ENCODE data around the gene TMC5. TPM values are rescaled to one million over a fixed set of nuclear protein-coding genes. Genes with fewer than 3 reads are reported as not detected.
"Not testable (repeated sequence)": the region's sequence is repeated elsewhere in the genome, so short reads cannot be mapped to it uniquely, and the experiment has no call there.

Gene TMC5
- total and polyA plus RNA-seq, 12 donors = 0.20 to 3.7 (median 0.33) TPM; not detected in 8

GRCh38 chr16:19396555-19397011 lies 21.1 kb upstream of the TMC5 start:
- H3K4me1 ChIP-seq (replicated peaks in 1 of 2) = no peaks in the 10 kb centered on the region
- 39 to 46% (median 43%) methylated on average over 9 of the region's 9 CpGs for WGBS, 4 donors
- TF ChIP-seq CTCF (IDR thresholded peaks at IDR 0.05) (no peak), POLR2A (IDR thresholded peaks at IDR 0.05) (no peak)
- no peaks in the 10 kb centered on the region for H3K9me3 ChIP-seq (replicated peaks in 1 of 3)
- no peaks in the 10 kb centered on the region for H3K36me3 ChIP-seq (replicated peaks in 1 of 2)
- no peak overlapping the region for H3K4me3 ChIP-seq
- no peak for DNase-seq
- H3K27me3 ChIP-seq = peaks cover 6% of the 10 kb centered on the region
- intact Hi-C loops (cut with DNase I) = no loop called here
- H3K27ac ChIP-seq = no peak overlapping the region

- DNase-seq; H3K9me3 ChIP-seq (replicated peaks in 1 of 3): not testable (repeated sequence)
- 72 to 76% (median 75%) methylated on average over 2 of the region's 2 CpGs for WGBS, 4 donors
Observed at GRCh38 chr16:19397373-19397772, 20.3 kb upstream of the TMC5 start.

GRCh38 chr16:19400711-19401110 lies 17.0 kb upstream of the TMC5 start:
- Histone ChIP-seq H3K4me1 (replicated peaks in 1 of 2) (no peaks in the 10 kb centered on the region), H3K9me3 (replicated peaks in 1 of 3) (no peaks in the 10 kb centered on the region), H3K36me3 (replicated peaks in 1 of 2) (no peaks in the 10 kb centered on the region), H3K27me3 (peaks cover 4% of the 10 kb centered on the region), H3K27ac (no peak overlapping the region), H3K4me3 (no peak overlapping the region)
- no peak for TF ChIP-seq POLR2A (IDR thresholded peaks at IDR 0.05)
- TF ChIP-seq CTCF (IDR thresholded peaks at IDR 0.05) = no peak
- WGBS, 4 donors = 56 to 63% (median 61%) methylated on average over 6 to 7 of the region's 7 CpGs
- intact Hi-C loops (cut with DNase I) = no loop called here
- DNase-seq = peak in 1 of 7 donors; percentile 4

More at GRCh38 chr16:19397373-19397772, 20.3 kb upstream of the TMC5 start:
- H3K4me3 ChIP-seq; H3K36me3 ChIP-seq (replicated peaks in 1 of 2); H3K4me1 ChIP-seq (replicated peaks in 1 of 2); H3K27me3 ChIP-seq; intact Hi-C loops (cut with DNase I); H3K27ac ChIP-seq: not testable (repeated sequence)

GRCh38 chr16:19406891-19407491 lies 10.7 kb upstream of the TMC5 start:
- Histone ChIP-seq H3K27ac (no peak overlapping the region), H3K27me3 (peaks cover 36% of the 10 kb centered on the region), H3K4me1 (replicated peaks in 1 of 2) (peaks cover 0 to 5% of the 10 kb centered on the region in 2 donors), H3K36me3 (replicated peaks in 1 of 2) (no peaks in the 10 kb centered on the region), H3K4me3 (no peak overlapping the region), H3K9me3 (replicated peaks in 1 of 3) (no peaks in the 10 kb centered on the region)
- DNase-seq = no peak
- intact Hi-C loops (cut with DNase I) = no loop called here
- 59 to 69% (median 63%) methylated on average over 5 of the region's 5 CpGs for WGBS, 4 donors
- no peak for TF ChIP-seq POLR2A (IDR thresholded peaks at IDR 0.05)
- no peak for TF ChIP-seq CTCF (IDR thresholded peaks at IDR 0.05)
